Keratinocyte (primary cell): ENCODE data around the gene ZNF280A. TPM values are rescaled to one million over a fixed set of nuclear protein-coding genes. Genes with fewer than 3 reads are reported as not detected.
A peak's percentile ranks its signal among the peaks of the same experiment; 100 is the strongest.

Source experiments
- DNase-seq: peaks from one replicate; pipeline ENCODE4 v3.0.0-alpha.2; 2011; ENCODE audit warnings: low read depth, missing footprints, low spot score
- FAIRE-seq: peaks from 2 replicates; lab custom pipeline; 2011; peaks lifted over from hg19 to GRCh38; lab: Jason Lieb, UNC
- H2AFZ ChIP-seq: 2 replicates; pipeline ENCODE4 v1.6.0; 2012; ENCODE audit warnings: low read length, control low read depth, inconsistent platforms; ENCODE audit not compliant: control insufficient read depth
- H3K27ac ChIP-seq: 2 replicates; pipeline ENCODE4 v1.5.1; 2011; ENCODE audit warnings: low read length; ENCODE audit not compliant: control insufficient read depth, insufficient read depth
- H3K27me3 ChIP-seq: 3 replicates; pipeline ENCODE4 v1.6.0; 2011; ENCODE audit warnings: low read length; ENCODE audit not compliant: control insufficient read depth, insufficient read depth; ENCODE audit errors: extremely low read depth
- H3K36me3 ChIP-seq, 2 experiments: 2 replicates in 1 of 2; 3 replicates in 1 of 2; pipeline ENCODE4 v1.5.1; 2011; ENCODE audit warnings: low read length in 2 of 2, mild to moderate bottlenecking in 1 of 2; ENCODE audit not compliant: control insufficient read depth in 2 of 2, insufficient read depth in 2 of 2; ENCODE audit errors: extremely low read depth in 1 of 2
- H3K4me1 ChIP-seq: 3 replicates; pipeline ENCODE4 v1.5.1; 2011; ENCODE audit warnings: low read length; ENCODE audit not compliant: control insufficient read depth, insufficient read depth; ENCODE audit errors: extremely low read depth
- H3K4me2 ChIP-seq: 3 replicates; pipeline ENCODE4 v1.6.0; 2011; ENCODE audit warnings: low read depth, low read length; ENCODE audit not compliant: control insufficient read depth, insufficient read depth; ENCODE audit errors: extremely low read depth
- H3K4me3 ChIP-seq, 3 experiments: fragments of 200-600 bp in 1 of 3; sonication (generic) in 1 of 3; 2 replicates in 2 of 3; 3 replicates in 1 of 3; pipeline ENCODE4 v1.5.1; 2011 to 2016; ENCODE audit warnings: low read length in 3 of 3, mild to moderate bottlenecking in 3 of 3, control low read depth in 2 of 3, inconsistent platforms in 1 of 3, low read depth in 1 of 3, mixed read lengths in 1 of 3, mixed run types in 1 of 3, moderate library complexity in 1 of 3; ENCODE audit not compliant: control insufficient read depth in 2 of 3, insufficient read depth in 2 of 3; ENCODE audit errors: extremely low read depth in 1 of 3
- H3K79me2 ChIP-seq: 2 replicates; pipeline ENCODE4 v1.6.0; 2012; ENCODE audit warnings: low read length; ENCODE audit not compliant: control insufficient read depth, insufficient read depth
- H3K9ac ChIP-seq: 3 replicates; pipeline ENCODE4 v1.6.0; 2011; ENCODE audit warnings: low read length; ENCODE audit not compliant: control insufficient read depth, insufficient read depth; ENCODE audit errors: extremely low read depth
- H3K9me1 ChIP-seq: 3 replicates; pipeline ENCODE4 v1.6.0; 2011; ENCODE audit warnings: low read length; ENCODE audit not compliant: control insufficient read depth, insufficient read depth; ENCODE audit errors: extremely low read depth
- H3K9me3 ChIP-seq: 2 replicates; pipeline ENCODE4 v1.5.1; 2012; ENCODE audit warnings: low read depth, low read length; ENCODE audit not compliant: control insufficient read depth
- H4K20me1 ChIP-seq: 3 replicates; pipeline ENCODE4 v1.6.0; 2011; ENCODE audit warnings: low read length; ENCODE audit not compliant: control insufficient read depth, insufficient read depth; ENCODE audit errors: extremely low read depth
- CTCF ChIP-seq, 3 experiments: IDR thresholded peaks in 1 of 3; conservative IDR thresholded peaks in 1 of 3; optimal IDR thresholded peaks in 1 of 3; 2 replicates in 2 of 3; 3 replicates in 1 of 3; pipeline versions ENCODE3 to v1.5.1; 2011; ENCODE audit warnings: low read length in 3 of 3, mild to moderate bottlenecking in 3 of 3, moderate library complexity in 2 of 3, control low read depth in 1 of 3, inconsistent platforms in 1 of 3; ENCODE audit not compliant: insufficient read depth in 2 of 3; ENCODE audit errors: extremely low read depth in 1 of 3
- EZH2 ChIP-seq: IDR thresholded peaks from one replicate; pipeline ENCODE4 v1.6.1; 2012; ENCODE audit warnings: inconsistent platforms, mild to moderate bottlenecking, low read length, moderate library complexity
- dilution Hi-C: fragments of 300-500 bp; cut with MboI; formaldehyde crosslinking; loops from one replicate; pipeline ENCODE4 v1.7.0; 2020; ENCODE audit warnings: low sequenced_read_pairs; ENCODE audit not compliant: extremely low pct_ligation_motif_present
- polyA plus RNA-seq, 5 experiments: library from polyadenylated mRNA; depleted of rRNA in 3 of 5; stranded (reverse) in 3 of 5; stranded (forward) in 1 of 5; unstranded in 1 of 5; fragments of >200 nt; gene quantifications; 1 replicate in 1 of 5; 2 replicates in 3 of 5; 3 replicates in 1 of 5; pipeline versions ENCODE4 v1.2.1 to v1.2.3, GENCODE V29; 2011 to 2012; ENCODE audit warnings: missing spikeins in 2 of 5, low read depth in 1 of 5, low replicate concordance in 1 of 5

The ZNF280A gene
- polyA plus RNA-seq, 1 donor (not counting 4 experiments of a cell fraction or from before 2014, with no cell fraction given): not detected

- no peak within 1 kb of the TSS for H3K27ac ChIP-seq
- FAIRE-seq (no peak), DNase-seq (no peak)
- H3K36me3 ChIP-seq: no peaks in the 10 kb centered on the region
- no peaks in the 10 kb centered on the region for H3K4me1 ChIP-seq
- H2AFZ ChIP-seq: no peak within 1 kb of the TSS
- H3K9me3 ChIP-seq: no peaks in the 10 kb centered on the region
- H4K20me1 ChIP-seq: no peaks in the 10 kb centered on the region
- H3K4me3 ChIP-seq: peak within 1 kb of the TSS in 1 of 3 experiments; percentile 2
- no peaks in the 10 kb centered on the region for H3K27me3 ChIP-seq
- no peaks in the 10 kb centered on the region for H3K9me1 ChIP-seq
- no peak within 1 kb of the TSS for H3K9ac ChIP-seq
- no peaks in the 10 kb centered on the region for H3K79me2 ChIP-seq
- TF ChIP-seq CTCF (optimal IDR thresholded peaks at IDR 0.05 in 1 of 3, IDR thresholded peaks at IDR 0.05 in 1 of 3, conservative IDR thresholded peaks at IDR 0.05 in 1 of 3; ENCODE audit: extremely low read depth in 1 of 3, insufficient read depth in 2 of 3, low read length in 3 of 3) (no peak), EZH2 (no peak)
- H3K4me2 ChIP-seq: no peak within 1 kb of the TSS
- dilution Hi-C loops: no loop called here
Measured at GRCh38 chr22:22508274-22509176, 11.5 kb downstream of the ZNF280A start, which contains the start of gene ZNF280B. TSS of gene ZNF280B (minus strand) at chr22:22508742. CDS start at chr22:22489398, 19,344 bp downstream.

GRCh38 chr22:22507743-22508273, 12.3 kb downstream of the ZNF280A start:
- Histone ChIP-seq H3K4me3 (no peak overlapping the region), H3K4me2 (no peak overlapping the region), H3K9me3 (no peaks in the 10 kb centered on the region), H3K9me1 (no peaks in the 10 kb centered on the region), H3K27ac (no peak overlapping the region), H3K4me1 (no peaks in the 10 kb centered on the region), H3K9ac (no peak overlapping the region), H3K36me3 (no peaks in the 10 kb centered on the region), H3K79me2 (no peaks in the 10 kb centered on the region), H4K20me1 (no peaks in the 10 kb centered on the region), H3K27me3 (no peaks in the 10 kb centered on the region), H2AFZ (no peak overlapping the region)
- no peak for FAIRE-seq
- TF ChIP-seq EZH2 (no peak), CTCF (optimal IDR thresholded peaks at IDR 0.05 in 1 of 3, IDR thresholded peaks at IDR 0.05 in 1 of 3, conservative IDR thresholded peaks at IDR 0.05 in 1 of 3; ENCODE audit: extremely low read depth in 1 of 3, insufficient read depth in 2 of 3, low read length in 3 of 3) (no peak)
- no peak for DNase-seq
- dilution Hi-C loops: no loop called here
